ENCODE data around the gene RECK. TPM values are rescaled to one million over a fixed set of nuclear protein-coding genes. Genes with fewer than 3 reads are reported as not detected.

The RECK gene
- total RNA-seq, 1 experiment from 2014 or later, result 10.3 TPM

- H3K27ac ChIP-seq (ENCODE audit: insufficient read length, low read depth, low read length), result no peak overlapping the region
- no peak for TF ChIP-seq CTCF (conservative IDR thresholded peaks at IDR 0.05)
- no peak overlapping the region for H2AK5ac ChIP-seq (ENCODE audit: insufficient read length, low read length)
- H2BK5ac ChIP-seq (ENCODE audit: insufficient read length, low read length), result no peak overlapping the region
- no peak overlapping the region for H2BK12ac ChIP-seq (ENCODE audit: insufficient read length, low read depth, low read length)
- no peaks in the 10 kb centered on the region for H3K27me3 Mint-ChIP-seq (ENCODE audit: low read depth)
- WGBS (ENCODE audit: extremely low coverage, insufficient read length, low lambda C conversion rate), result no CpG with 5 or more reads among the region's 1 CpG
- H2AFZ ChIP-seq (ENCODE audit: low read length), result no peak overlapping the region
- H2BK20ac ChIP-seq (ENCODE audit: low read depth, low read length, poor library complexity, severe bottlenecking), result no peak overlapping the region
- H3K9ac ChIP-seq (ENCODE audit: extremely low read depth, insufficient read length, low read length), result no peak overlapping the region
- H3K79me2 ChIP-seq (ENCODE audit: insufficient read depth, low read length), result no peaks in the 10 kb centered on the region
- no peak overlapping the region for H3K4ac ChIP-seq (ENCODE audit: low read depth, low read length)
- H3T11ph ChIP-seq (ENCODE audit: low read length), result no peak overlapping the region
- peaks cover 2 to 8% (median 8%) of the 10 kb centered on the region in 3 experiments for H3K36me3 Mint-ChIP-seq (ENCODE audit: insufficient read depth in 1 of 3, low read depth in 3 of 3)
- H2BK120ac ChIP-seq (ENCODE audit: low read depth, low read length, poor library complexity, severe bottlenecking), result no peak overlapping the region
- peaks cover 20 to 27% of the 10 kb centered on the region in 2 experiments for H3K4me1 Mint-ChIP-seq
- no peaks in the 10 kb centered on the region for H3K9me3 ChIP-seq (ENCODE audit: control insufficient read depth, low read depth, low read length)
- DNase-seq, result no peak
- H3K27ac Mint-ChIP-seq, result peak overlapping the region in 1 of 3 experiments; percentile 82; a peak in 4 of 7 replicates
- no peak overlapping the region for H3K14ac ChIP-seq (ENCODE audit: insufficient read depth, low read length)
- no peaks in the 10 kb centered on the region for H4K20me1 ChIP-seq (ENCODE audit: control insufficient read depth, insufficient read depth, insufficient read length)
- no peak overlapping the region for H3K4me3 Mint-ChIP-seq
- H3K27me3 ChIP-seq (ENCODE audit: insufficient read depth, low read length), result no peaks in the 10 kb centered on the region
- no peak overlapping the region for H2BK15ac ChIP-seq (ENCODE audit: low read depth, low read length)
- no peak overlapping the region for H4K5ac ChIP-seq (ENCODE audit: insufficient read length, low read depth, low read length)
- no peak overlapping the region for H4K8ac ChIP-seq (replicated peaks; ENCODE audit: insufficient read length, low read depth, low read length)
- H3K4me1 ChIP-seq (ENCODE audit: insufficient read depth, low read length), result peaks cover 4% of the 10 kb centered on the region; the same call in 1 of the 2 replicates
- H3K4me2 ChIP-seq (ENCODE audit: insufficient read depth, insufficient read length, low read length), result no peak overlapping the region
- no peak overlapping the region for H3K18ac ChIP-seq (ENCODE audit: insufficient read length, low read depth, low read length)
- H3K79me1 ChIP-seq (ENCODE audit: insufficient read depth, low read depth, low read length, poor library complexity, severe bottlenecking), result no peaks in the 10 kb centered on the region
- H3K23ac ChIP-seq (ENCODE audit: insufficient read length, low read depth, low read length), result no peak overlapping the region
- H4K91ac ChIP-seq (ENCODE audit: insufficient read length, low read depth, low read length), result no peak overlapping the region
- no peaks in the 10 kb centered on the region for H3K23me2 ChIP-seq (ENCODE audit: insufficient read length, low read depth, low read length, poor library complexity, severe bottlenecking)
- peaks cover 1 to 4% of the 10 kb centered on the region in 2 experiments; a peak in 2 of 5 replicates for H3K9me3 Mint-ChIP-seq
- no peak overlapping the region for H3K56ac ChIP-seq (ENCODE audit: insufficient read length, low read depth, low read length)
Observed at GRCh38 chr9:36092014-36092413, 55.3 kb downstream of the RECK start.

Data from H9 (cell line).